ENCODE results near the gene IMPDH2.

The IMPDH2 gene

DNA sequence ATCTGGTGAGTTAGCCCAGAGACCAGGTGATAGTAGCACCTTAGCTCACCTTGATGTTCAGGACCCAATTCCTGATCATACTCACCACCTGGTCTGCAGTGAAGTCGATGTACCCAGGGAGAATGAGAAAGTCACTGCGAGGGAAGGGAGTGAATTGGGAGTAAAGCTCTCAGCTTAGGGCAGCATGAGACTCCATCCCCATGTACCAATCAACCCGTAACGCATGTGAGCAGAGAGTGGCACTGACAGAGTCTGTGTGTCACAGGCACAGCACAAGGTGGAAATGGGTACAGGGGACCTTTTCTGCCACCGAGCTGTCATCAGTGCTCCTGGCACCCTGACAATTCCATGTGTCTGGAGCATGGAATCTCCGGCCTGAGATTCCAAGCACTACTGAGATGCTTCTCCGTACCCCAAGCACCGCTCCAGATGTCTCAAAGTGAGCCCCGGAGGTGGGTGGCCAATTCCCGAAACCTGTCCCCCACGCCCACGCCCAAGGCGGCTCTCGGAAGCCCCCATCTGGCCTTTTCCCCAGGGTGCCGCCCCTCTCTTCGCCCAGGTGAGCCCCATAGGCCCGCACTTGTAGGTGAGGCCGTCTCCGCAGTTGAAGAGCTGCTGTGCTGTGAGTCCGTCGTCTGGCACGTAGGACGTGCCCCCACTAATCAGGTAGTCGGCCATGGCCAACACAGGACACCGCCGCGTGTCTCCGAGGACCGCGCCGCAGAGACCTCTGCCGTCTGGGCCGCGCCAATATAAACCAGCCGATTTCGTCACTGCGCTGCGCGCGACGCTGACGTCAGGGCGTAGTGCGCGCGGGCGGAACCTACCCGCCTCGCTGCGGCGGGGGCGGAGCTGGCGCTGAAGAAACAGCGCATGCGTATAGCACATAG is at the start of gene IMPDH2:
TSS of gene IMPDH2 (minus strand) at position 726 of the 890 bp plus-strand sequence. CDS start at position 678, 48 bp downstream.
- peak; percentile 73 for DNase-seq (ENCODE audit: low read depth)

DNA sequence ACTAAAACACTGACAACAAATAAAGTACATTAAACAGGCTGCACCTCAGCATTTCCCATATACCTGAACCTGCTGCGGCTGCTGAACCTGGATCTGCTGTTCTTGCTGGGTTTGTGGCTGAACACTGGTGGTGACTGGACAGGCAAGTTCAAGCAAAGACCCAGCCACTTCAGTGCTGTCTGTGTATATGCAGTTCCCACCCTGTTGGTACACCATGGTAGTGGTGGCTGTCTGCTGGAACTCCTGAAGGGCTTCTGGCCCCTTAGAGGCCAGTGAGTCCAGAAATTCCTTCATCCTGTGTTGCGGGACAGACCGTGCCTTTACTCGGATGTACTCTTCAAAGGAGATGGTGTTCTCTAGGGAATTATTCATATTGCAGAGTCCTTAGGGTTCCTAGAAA is 47.4 kb upstream of the IMPDH2 start:
- no peak for DNase-seq (ENCODE audit: low read depth)

DNA sequence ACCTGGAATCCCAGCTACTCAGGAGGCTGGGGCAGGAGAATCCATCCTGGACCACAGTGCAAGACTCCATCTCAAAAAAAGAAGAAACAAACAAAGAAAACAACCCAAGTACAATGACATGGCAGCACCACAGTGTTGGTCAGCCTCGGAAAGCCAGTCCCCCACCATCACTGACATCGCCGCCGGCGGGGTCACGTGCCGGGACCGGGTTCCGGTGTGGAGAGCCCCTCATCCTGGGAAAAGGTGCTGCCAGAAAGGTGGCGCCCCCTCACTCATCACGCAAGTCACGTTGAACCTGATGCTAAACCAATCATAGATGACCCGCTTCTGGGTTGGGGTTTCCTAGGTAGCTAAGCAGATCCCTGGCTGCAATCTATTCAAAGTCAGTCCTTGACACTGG is 46.9 kb upstream of the IMPDH2 start:
- no peak for DNase-seq (ENCODE audit: low read depth)

DNA sequence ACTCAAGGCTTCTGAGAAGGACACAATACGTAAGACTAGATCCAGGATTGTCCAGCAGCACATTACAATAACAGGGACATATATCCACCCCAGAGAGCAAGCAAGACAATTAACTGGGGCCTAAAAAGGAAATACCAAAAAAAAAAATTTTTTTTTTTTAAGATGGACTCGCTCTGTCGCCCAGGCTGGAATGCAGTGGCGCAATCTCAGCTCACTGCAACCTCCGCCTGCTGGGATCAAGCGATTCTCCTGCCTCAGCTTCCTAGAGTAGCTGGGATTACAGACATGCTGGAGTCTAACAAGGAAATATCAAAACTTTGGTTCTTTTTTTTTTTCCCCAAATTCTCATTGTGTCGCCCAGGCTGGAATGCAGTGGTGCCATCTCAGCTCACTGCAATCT is 28.8 kb upstream of the IMPDH2 start:
- no peak for DNase-seq (ENCODE audit: low read depth)

DNA sequence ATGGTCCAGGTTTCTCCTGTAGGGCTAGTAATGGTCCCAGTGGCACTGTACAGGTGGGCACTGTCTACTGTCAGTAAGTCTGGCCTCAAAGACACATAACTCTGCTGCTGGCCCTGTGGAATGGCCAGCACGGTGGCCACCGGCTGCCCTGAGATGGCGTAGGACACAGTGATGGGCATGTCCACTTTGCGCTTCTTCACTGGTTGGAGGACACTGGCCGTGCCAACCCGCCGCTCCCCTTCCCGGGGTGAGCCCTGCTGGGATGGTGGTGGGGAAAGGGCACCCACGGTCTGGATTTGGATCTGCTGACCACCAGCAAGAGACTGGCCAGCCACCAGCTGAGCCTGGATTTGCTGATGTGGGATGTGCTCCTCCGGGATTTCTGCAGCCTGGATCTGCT is 28.1 kb upstream of the IMPDH2 start:
- DNase-seq (ENCODE audit: low read depth), result no peak

DNA sequence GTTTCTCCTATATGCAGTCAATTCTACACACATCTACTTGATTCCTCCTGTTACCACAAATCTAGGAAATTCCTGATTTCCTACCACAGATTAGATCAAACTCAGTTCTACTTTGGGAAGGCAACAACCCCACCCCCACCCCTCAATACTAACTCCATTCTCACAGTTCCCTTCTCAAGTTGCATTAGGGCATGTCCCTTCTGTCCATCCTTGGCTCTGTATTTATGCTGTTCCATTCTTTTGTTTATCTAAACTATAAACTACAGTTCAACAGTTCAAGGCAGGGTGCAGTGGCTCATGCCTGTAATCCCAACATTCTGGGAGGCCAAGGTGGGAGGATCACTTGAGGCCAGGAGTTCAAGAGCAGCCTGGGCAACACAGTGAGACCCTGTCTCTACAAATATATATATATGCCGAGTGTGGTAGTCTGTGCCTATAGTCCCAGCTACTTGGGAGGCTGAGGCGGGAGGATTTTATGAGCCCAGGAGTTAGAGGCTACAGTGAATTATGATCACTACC is 25.2 kb upstream of the IMPDH2 start:
- no peak for DNase-seq (ENCODE audit: low read depth)

DNA sequence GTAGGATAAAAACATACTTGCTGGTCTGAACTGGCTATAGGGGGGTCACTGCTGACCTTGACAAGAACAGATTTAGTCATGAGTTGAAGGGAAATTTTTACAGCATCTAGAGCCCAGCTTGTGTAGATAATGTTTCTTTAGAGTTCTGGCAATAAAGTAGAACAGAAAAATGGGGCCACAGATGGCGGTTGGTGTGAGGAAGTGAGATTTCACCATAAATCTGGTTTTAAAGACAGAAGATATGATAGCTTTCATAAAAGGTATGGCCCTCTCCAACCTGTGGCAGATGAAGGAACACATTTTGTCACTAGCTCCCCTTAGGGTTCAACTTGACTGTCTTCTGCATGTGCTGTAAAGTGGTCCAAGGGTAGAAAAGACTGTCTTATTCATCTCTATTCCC is 24.3 kb upstream of the IMPDH2 start:
- DNase-seq (ENCODE audit: low read depth), result no peak

DNA sequence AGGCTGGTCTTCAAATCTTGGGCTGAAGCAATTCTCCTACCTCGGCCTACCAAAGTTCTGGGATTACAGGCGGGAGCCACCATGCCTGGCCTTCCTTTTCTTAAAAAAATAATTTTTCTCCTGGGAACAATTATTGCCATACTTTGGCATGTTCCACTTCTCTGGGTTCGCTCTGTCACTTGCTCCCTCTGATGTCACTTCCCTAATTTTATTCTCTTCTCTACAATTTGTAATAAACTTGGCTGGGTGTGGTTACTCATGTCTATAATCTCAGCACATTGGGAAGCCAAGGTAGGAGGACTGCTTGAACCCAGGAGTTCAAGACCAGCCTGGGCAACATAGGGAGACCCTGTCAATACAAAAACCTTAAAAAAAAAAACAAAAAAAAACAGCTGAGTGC is 6.1 kb upstream of the IMPDH2 start:
- no peak for DNase-seq (ENCODE audit: low read depth)

DNA sequence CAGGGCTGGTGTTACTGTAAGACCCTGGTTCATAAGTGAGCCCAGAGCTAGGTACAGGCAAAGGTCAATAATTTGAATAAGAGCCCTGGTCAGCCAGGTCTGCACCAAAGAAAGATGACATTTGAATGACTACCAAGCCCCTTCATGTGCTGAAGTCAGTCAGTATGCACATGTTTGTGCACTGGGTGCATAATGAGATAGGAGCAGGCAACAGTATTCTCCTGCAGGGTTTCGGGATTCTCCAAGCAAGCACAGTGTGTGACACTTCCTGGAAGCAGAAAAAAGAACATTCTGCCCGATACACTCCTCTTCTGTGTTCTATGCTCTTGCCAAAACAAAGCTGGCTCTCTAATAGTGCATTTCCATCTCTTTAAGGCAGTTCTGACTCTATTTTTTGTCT is 5.5 kb upstream of the IMPDH2 start:
- DNase-seq (ENCODE audit: low read depth), result no peak

DNA sequence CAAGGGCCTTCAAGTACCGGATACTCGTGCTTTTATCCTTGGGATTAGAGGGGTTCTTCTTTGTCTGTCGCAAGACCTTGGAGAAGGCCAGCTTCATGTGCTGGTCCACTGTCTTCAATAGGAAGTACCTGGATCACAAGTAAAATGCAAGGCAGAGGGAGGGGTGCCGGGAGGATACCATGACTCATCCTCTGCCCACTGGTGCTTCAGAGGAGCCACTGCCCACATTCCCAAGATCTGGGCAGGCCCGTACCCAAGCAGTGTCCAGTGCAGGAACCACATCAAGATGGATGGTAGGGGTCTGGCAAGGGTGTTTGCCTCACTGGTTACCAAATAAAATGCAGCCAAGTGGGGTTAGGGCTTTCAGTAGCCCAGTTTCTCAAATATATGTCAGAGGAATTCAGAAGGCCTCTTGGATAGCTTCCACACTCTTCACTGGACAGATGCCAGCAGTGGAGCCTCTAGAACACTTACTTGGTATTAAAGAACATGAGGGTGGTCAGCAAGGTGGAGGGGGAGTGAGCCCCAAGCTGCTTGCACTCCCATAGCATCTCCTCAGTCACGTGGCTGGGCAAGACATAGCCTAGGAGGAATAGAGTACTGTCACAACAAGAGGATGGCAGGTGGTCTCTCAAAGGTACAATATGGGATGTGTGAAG is 3.6 kb upstream of the IMPDH2 start:
- no peak for DNase-seq (ENCODE audit: low read depth)

DNA sequence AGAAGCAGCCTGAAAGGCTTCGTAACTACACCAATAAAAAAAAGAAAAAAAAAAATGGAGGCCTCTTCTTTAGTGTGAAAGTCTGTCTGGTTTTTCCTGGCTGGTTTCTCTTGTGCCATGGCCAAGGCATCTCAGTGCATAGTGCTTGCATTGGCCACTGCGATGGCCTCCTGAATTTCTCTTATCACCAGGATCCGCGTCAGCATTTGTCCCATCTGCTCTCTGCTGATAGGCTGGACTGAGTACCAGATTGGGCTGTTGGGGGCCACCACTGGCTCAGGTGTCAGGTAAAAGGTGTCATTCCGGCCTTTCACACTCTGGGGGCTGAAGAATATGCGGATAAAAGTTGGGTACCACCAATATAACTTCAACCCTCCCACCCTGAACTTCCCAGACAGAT is 1.1 kb upstream of the IMPDH2 start:
- DNase-seq (ENCODE audit: low read depth), result no peak

DNA sequence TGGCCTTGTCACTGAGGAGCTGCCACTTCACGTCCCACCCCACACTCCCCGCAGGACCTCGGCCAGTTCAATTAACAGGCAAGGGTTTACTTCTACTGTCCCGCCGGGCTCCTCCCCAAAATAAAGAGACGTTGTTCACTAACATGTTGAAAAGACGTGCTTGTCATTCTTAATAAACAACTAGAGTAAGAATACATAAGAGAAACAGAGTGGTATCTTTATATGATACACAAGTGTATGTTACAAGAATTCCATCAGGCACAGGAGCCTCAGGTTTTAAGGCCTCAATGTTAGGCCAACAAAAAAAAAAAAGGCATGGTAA is 326 bp upstream of the IMPDH2 start:
- no peak for DNase-seq (ENCODE audit: low read depth)

DNA sequence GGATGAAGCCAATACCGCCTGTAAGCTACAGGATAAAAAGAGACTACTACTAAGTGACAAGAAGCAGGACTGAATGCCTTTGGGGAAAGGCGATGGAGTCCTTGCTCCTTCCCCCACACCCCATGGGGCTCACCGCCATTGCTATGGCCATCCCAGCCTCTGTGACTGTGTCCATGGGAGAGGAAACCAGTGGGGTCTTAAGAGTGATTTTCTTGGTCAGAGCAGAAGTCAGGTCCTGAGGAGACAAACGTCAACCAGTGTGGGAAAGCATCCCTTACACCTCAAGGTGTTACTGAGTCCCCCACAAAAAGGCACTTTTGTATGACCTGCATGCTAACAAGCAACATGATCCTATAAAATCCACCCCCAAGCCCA is 913 bp downstream of the IMPDH2 start:
- no peak for DNase-seq (ENCODE audit: low read depth)

DNA sequence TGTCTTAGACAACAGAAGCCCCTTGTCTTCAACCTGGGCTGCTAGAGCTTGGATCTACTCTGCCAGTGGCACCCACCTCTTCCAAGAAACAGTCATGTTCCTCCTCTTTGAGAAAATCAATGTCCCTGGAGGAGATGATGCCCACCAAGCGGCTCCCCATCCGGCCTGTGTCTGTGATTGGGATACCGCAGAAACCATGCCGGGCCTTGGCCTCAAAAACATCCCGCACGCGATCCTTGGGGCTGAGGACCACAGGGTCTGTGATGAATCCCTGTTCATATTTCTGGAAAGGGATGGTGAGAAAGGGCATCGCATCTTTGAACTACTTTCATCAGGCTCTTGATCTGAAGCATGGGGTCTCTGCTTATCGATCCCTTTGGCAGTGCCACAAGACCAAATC is 1.6 kb downstream of the IMPDH2 start:
- no peak for DNase-seq (ENCODE audit: low read depth)

DNA sequence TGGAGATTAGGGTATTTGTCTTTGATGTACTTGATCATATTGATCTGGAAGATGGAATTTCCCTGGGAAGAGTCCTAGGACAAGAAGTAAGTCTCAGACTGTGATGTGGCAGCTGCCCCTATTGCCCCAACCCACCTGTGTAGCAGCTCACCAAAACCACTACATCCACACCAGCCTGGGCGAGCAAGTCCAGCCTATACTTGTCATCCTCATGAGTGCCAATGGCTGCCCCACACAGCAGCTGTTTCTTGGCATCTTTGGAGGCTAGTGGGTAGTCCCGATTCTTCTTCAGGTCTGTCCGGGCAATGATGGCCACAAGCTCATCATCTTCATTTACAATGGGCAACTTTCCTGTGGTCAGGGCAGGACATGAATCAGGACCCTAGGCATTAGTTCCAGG is 2.7 kb downstream of the IMPDH2 start:
- DNase-seq (ENCODE audit: low read depth), result no peak

DNA sequence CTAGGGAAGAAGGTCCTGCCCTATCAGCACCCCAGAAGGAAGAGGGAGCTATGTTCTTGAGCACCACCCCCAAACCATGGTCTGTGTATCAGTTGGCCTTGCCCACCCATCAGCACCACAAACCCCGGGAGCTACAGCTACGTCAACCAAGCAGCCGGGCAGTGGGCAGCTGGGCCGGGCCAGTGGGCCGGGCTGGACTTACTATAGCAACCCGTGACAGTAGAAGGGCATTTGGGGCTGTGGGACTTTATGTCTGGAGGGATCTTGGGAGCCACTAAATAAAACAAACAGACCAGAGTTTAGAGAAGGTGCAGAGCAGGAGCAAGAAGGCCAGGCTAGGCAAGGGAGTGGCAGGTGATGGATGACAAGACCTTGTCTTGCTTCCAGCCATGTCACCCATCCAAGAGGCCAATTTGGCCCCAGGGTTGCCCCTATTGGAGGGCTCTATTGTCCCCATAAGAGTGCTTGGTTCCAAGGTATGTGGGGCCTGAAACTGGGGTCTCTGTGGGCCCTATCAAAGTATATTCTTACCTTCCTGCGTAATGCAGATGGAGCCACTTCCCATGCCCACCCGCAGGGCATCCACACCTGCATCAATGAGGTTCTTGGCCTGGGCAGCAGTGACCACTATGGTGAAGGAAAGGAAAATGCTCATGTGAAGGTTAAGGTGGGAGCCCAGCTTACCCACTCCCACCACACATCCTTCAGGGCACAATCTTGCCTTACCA is 3.2 kb downstream of the IMPDH2 start:
- no peak for DNase-seq (ENCODE audit: low read depth)

DNA sequence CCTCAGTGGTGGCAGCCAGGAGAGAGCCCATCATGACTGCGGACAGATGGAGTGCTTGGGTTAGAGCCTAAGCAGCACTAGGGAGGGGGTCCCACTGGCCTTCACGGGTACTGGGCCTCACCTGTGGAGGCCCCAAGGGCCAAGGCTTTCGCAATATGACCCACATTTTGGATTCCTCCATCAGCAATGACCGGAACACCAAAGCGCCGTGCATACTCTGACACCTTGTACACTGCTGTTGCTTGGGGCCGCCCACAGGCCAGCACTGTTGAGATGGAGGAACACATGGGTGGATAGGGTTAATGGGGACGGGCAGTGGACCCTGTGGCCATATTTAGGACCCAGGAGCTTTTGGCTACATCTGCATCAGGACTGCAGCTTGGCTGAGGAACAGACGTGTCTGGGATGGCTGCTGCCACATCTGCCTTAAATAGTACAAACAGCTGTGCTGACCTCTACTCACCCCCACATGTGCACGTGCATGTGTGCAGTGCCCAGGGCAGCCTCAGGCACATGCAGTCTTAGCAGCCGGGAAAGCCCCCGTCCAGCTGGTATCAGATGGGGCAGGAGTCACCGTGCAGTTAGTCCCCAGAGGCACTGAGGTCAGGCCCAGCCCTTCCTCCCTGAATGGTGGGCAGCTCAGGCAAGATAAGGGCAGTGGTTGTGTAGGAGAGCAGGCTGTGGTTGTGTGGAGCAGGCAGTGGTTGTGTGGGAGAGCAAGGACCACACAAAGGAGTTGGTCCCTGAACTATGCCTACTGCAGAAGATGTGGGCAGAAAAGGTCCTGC is 4.0 kb downstream of the IMPDH2 start:
- DNase-seq (ENCODE audit: low read depth), result no peak

DNA sequence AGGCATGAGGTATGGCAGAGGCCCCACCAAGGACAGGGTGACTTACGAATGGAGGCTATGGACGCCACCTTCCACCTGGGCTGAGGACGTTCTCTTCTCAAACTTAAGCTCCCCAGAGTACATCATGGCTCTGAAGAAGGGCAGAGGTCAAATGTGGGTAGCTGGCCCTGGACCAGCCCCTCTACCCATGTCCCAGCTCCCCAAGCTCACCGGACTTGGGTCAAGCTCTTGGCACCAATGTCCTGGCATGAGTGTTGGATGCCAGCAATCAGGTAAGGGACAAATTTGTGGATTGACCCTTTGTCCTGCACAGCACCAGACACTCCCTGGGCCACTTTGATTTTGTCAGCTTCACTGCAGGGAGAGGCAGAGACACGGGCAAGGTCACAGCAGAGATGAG is 4.7 kb downstream of the IMPDH2 start:
- no peak for DNase-seq (ENCODE audit: low read depth)

DNA sequence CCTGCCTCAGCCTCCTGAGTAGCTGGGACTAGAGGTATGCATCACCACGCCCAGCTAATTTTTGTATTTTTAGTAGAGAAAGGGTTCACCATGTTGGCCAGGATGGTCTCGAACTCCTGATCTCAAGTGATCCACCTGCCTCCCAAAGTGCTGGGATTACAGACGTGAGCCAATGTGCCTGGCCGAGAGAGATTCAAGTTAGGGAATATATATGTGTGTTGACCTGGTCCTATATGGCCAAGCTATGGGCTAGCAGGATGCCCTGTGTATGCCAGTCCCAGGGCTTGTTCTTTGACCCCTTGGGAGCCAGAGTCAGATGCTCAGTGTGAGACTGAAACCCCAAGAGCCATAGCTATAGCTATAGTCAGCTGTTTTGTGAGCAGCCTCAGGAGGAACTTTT is 5.4 kb downstream of the IMPDH2 start:
- no peak for DNase-seq (ENCODE audit: low read depth)

DNA sequence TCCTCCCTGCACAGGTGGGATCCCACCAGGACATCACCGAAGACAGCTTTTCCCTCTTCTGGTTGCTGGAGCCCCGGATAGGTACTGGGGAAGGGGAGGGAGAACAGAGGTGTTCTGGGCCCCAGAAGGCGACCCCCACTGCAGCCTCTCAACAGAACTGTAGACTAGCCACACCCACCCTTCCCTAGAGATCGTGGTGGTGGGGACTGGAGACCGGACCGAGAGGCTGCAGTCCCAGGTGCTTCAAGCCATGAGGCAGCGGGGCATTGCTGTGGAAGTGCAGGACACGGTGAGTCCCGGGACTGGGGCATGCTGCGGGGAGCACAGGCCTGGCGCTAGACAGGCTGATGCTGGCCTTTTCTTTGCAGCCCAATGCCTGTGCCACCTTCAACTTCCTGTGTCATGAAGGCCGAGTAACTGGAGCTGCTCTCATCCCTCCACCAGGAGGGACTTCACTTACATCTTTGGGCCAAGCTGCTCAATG is 6.5 kb downstream of the IMPDH2 start:
- no peak for DNase-seq (ENCODE audit: low read depth)

DNA sequence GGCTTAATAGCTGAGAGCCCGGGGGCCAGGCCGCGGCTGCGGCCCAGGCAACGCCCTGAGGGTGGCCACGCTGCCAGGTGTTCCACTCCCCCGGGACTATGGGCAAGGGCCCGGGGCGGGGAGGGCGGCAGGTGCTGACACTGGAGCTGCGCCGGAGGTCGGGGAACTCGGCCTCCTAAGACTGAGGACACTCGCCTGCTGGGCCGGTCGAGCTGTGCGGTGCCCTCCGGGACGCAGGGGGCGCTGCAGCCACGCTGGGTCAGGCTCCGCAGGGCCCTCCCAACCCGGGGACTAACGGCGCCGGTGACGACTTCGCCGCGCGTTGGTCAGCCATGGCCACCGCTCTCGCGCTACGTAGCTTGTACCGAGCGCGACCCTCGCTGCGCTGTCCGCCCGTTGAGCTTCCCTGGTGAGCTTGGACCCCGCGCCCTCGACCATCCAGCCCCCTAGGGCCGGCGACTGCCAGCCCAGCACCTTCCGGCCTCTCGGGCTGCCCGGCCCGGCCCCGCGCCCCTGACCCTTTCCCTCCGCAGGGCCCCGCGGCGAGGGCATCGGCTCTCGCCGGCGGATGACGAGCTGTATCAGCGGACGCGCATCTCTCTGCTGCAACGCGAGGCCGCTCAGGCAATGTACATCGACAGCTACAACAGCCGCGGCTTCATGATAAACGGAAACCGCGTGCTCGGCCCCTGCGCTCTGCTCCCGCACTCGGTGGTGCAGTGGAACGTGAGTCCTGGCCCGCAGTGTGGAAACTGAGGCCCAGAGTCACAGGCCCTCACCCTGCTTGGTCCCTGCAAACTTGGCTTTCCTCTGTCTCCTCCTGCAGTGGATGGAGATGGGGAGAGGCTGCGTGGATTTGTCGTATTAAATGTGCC is 7.1 kb downstream of the IMPDH2 start, which contains the start of gene NDUFAF3:
TSS of gene NDUFAF3 (plus strand) at position 309 of the 875 bp plus-strand sequence. CDS start at position 333, 24 bp downstream.
- peak; percentile 65 for DNase-seq (ENCODE audit: low read depth)

All from HS-5 (cell line).